ENCODE measurements around the gene ADD1. TPM values are rescaled to one million over a fixed set of nuclear protein-coding genes. Genes with fewer than 3 reads are reported as not detected.

Gene ADD1
- total RNA-seq, 1 donor from 2014 or later = 187 TPM

- Mint-ChIP-seq H3K9me3 (no peaks in the 10 kb centered on the region), H3K27ac (no peak overlapping the region), H3K27me3 (no peaks in the 10 kb centered on the region), H3K36me3 (ENCODE audit: low read depth) (peaks cover 16% of the 10 kb centered on the region), H3K4me3 (no peak overlapping the region), H3K4me1 (peaks cover 51% of the 10 kb centered on the region)
- DNase-seq = no peak
- intact Hi-C loops (cut with micrococcal nuclease) = no loop called here
These were observed 17.0 kb downstream of the ADD1 start for GRCh38 chr4:2860391-2861348.

GRCh38 chr4:2861631-2862436 is 18.2 kb downstream of the ADD1 start:
- Mint-ChIP-seq H3K27ac (no peak overlapping the region), H3K36me3 (ENCODE audit: low read depth) (peaks cover 12% of the 10 kb centered on the region), H3K4me1 (peaks cover 48% of the 10 kb centered on the region), H3K27me3 (no peaks in the 10 kb centered on the region), H3K9me3 (no peaks in the 10 kb centered on the region), H3K4me3 (no peak overlapping the region)
- DNase-seq = no peak
- intact Hi-C loops (cut with micrococcal nuclease) = no loop called here

DNA sequence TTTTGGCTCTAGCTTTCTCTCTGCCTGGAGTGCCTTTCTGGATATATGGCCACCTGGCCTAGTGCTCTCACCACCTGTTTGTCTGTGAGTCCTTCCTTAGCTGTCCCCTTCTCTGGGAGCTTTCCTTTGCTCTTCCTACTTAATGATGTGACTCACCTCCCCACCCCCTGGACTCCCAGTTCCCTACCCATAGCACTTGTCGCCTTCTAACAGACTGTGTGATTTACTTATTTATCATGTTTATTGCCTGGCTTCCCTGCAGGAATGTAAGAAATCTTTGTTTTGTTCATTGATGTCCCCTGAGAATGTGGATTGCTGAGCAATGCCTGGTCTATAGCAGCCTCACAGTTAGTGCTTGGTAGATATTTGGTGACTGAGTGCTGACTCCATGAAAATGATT is 18.9 kb downstream of the ADD1 start:
- H3K27me3 Mint-ChIP-seq = no peaks in the 10 kb centered on the region
- no peak overlapping the region for H3K4me3 Mint-ChIP-seq
- no peaks in the 10 kb centered on the region for H3K9me3 Mint-ChIP-seq
- no peak for DNase-seq
- H3K4me1 Mint-ChIP-seq = peaks cover 48% of the 10 kb centered on the region
- peaks cover 11% of the 10 kb centered on the region for H3K36me3 Mint-ChIP-seq (ENCODE audit: low read depth)
- intact Hi-C loops (cut with micrococcal nuclease) = no loop called here
- H3K27ac Mint-ChIP-seq = no peak overlapping the region

DNA sequence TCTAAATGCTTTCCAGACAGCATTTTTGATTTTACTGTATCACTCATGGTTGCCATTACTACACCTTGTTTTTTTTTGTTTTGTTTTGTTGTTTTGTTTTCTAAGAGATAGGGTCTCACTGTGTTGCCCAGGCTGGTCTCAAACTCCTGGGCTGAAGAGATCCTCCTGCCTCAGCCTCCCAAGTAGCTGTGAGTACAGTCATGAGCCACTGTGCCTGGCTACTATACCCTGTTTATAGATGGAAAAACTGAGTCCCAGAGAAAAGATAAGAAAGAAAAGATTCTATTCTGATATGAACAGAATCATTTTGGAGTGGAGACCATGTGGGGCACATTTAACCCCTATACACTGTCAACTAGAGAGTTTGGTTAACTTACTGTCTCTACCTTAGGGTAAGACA is 20.0 kb downstream of the ADD1 start:
- intact Hi-C loops (cut with micrococcal nuclease) = no loop called here
- peak overlapping the region; percentile 44 for H3K27ac Mint-ChIP-seq
- H3K27me3 Mint-ChIP-seq = no peaks in the 10 kb centered on the region
- no peak overlapping the region for H3K4me3 Mint-ChIP-seq
- no peak for DNase-seq
- peaks cover 11% of the 10 kb centered on the region for H3K36me3 Mint-ChIP-seq (ENCODE audit: low read depth)
- H3K4me1 Mint-ChIP-seq = peaks cover 42% of the 10 kb centered on the region
- no peaks in the 10 kb centered on the region for H3K9me3 Mint-ChIP-seq

DNA sequence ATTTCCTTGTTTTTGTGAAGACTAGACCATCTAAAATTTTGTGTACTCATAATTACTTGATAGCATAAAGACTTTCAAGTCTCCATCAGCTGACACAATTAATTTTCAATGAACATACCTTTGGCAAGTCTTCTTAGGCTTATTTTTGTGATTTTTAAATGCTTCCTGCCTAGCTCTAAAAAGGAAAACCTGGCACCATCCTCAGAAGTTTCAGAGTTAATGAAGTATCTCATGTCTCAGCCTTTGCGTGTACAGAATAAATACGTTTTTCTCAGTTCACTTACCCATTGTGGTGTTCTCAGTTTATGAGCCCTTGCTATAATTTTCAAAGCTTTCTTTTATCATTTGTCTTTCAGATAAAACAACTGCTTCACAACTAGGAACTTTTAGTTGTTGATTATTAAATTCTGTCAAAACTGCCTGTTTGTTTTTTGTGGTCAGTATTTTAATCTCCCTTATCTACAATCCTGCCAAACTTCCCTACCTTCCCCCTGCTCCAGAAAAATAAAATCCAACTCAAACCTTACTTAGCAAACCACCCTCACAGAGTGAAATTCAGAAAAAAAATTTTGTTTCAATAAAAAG is 21.6 kb downstream of the ADD1 start:
- Mint-ChIP-seq H3K4me3 (no peak overlapping the region), H3K9me3 (no peaks in the 10 kb centered on the region), H3K4me1 (peaks cover 37% of the 10 kb centered on the region), H3K27me3 (no peaks in the 10 kb centered on the region), H3K27ac (no peak overlapping the region), H3K36me3 (ENCODE audit: low read depth) (peaks cover 6% of the 10 kb centered on the region)
- DNase-seq = no peak
- intact Hi-C loops (cut with micrococcal nuclease) = no loop called here

- no peak overlapping the region for H3K27ac Mint-ChIP-seq
- no peak overlapping the region for H3K4me3 Mint-ChIP-seq
- peaks cover 36% of the 10 kb centered on the region for H3K4me1 Mint-ChIP-seq
- no peak for DNase-seq
- intact Hi-C loops (cut with micrococcal nuclease) = no loop called here
- no peaks in the 10 kb centered on the region for H3K27me3 Mint-ChIP-seq
- peaks cover 4% of the 10 kb centered on the region for H3K36me3 Mint-ChIP-seq (ENCODE audit: low read depth)
- no peaks in the 10 kb centered on the region for H3K9me3 Mint-ChIP-seq
These were observed 22.7 kb downstream of the ADD1 start for GRCh38 chr4:2866160-2866861.

GRCh38 chr4:2866891-2867290 is 23.2 kb downstream of the ADD1 start:
- Mint-ChIP-seq H3K36me3 (ENCODE audit: low read depth) (peaks cover 4% of the 10 kb centered on the region), H3K4me3 (no peak overlapping the region), H3K27ac (no peak overlapping the region), H3K27me3 (no peaks in the 10 kb centered on the region), H3K4me1 (peaks cover 38% of the 10 kb centered on the region), H3K9me3 (no peaks in the 10 kb centered on the region)
- intact Hi-C loops (cut with micrococcal nuclease) = no loop called here
- no peak for DNase-seq

GRCh38 chr4:2867758-2868491 is 24.3 kb downstream of the ADD1 start:
- no peak for DNase-seq
- peak overlapping the region; percentile 0 for H3K27ac Mint-ChIP-seq
- no peaks in the 10 kb centered on the region for H3K27me3 Mint-ChIP-seq
- peaks cover 34% of the 10 kb centered on the region for H3K4me1 Mint-ChIP-seq
- intact Hi-C loops (cut with micrococcal nuclease) = no loop called here
- H3K9me3 Mint-ChIP-seq = no peaks in the 10 kb centered on the region
- H3K4me3 Mint-ChIP-seq = no peak overlapping the region
- H3K36me3 Mint-ChIP-seq (ENCODE audit: low read depth) = peaks cover 4% of the 10 kb centered on the region

- Mint-ChIP-seq H3K27ac (no peak overlapping the region), H3K36me3 (ENCODE audit: low read depth) (peaks cover 4% of the 10 kb centered on the region), H3K27me3 (no peaks in the 10 kb centered on the region), H3K4me1 (peaks cover 30% of the 10 kb centered on the region), H3K9me3 (no peaks in the 10 kb centered on the region), H3K4me3 (no peak overlapping the region)
- no peak for DNase-seq
- intact Hi-C loops (cut with micrococcal nuclease) = no loop called here
These were observed 25.3 kb downstream of the ADD1 start for GRCh38 chr4:2868877-2869487.

DNA sequence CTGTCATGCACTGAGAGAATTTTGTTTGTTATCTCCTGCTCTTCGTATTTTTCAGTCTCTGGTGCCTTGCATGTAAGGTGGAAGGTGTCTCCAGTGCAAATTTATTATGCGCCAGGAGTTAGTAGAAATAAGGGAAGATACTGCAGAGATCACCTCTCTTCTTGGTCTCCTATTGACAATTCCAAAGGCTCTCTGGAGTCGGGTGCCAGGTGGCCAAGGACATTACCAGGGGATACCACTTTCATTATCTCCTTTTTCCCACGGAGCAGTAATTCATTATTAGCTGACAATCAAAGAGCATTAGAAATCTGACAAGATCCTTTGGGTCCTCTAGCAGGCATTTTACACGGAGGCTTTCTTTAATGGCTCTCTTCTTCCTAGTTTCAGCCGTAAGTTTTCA is 26.0 kb downstream of the ADD1 start:
- H3K36me3 Mint-ChIP-seq (ENCODE audit: low read depth) = peaks cover 4% of the 10 kb centered on the region
- no peaks in the 10 kb centered on the region for H3K9me3 Mint-ChIP-seq
- H3K4me3 Mint-ChIP-seq = no peak overlapping the region
- H3K27me3 Mint-ChIP-seq = no peaks in the 10 kb centered on the region
- DNase-seq = no peak
- intact Hi-C loops (cut with micrococcal nuclease) = no loop called here
- H3K27ac Mint-ChIP-seq = no peak overlapping the region
- peaks cover 30% of the 10 kb centered on the region for H3K4me1 Mint-ChIP-seq

- no peak for DNase-seq
- peaks cover 28% of the 10 kb centered on the region for H3K4me1 Mint-ChIP-seq
- H3K27me3 Mint-ChIP-seq = no peaks in the 10 kb centered on the region
- no peaks in the 10 kb centered on the region for H3K9me3 Mint-ChIP-seq
- no peak overlapping the region for H3K27ac Mint-ChIP-seq
- no peak overlapping the region for H3K4me3 Mint-ChIP-seq
- intact Hi-C loops (cut with micrococcal nuclease) = no loop called here
- H3K36me3 Mint-ChIP-seq (ENCODE audit: low read depth) = peaks cover 4% of the 10 kb centered on the region
These were observed 26.4 kb downstream of the ADD1 start for GRCh38 chr4:2870082-2870481.

DNA sequence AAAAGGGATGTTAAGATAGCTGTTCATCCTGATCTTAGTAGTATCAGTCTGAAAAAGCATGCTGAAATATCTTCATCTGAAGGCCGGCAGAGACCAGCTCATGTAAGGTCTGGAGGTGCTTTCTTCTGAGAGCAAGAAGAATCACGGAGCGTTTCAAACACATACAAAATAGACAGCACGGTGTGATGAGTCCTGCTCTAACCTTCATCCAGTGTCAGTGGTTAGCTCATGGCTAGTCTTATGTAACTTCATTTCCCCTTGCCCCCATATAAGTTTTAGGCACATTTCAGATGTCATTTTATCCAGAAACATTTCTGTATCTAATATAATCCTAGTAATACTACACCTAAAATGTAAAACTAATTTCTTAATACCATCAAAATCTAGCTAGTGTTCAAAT is 27.8 kb downstream of the ADD1 start:
- no peaks in the 10 kb centered on the region for H3K27me3 Mint-ChIP-seq
- H3K9me3 Mint-ChIP-seq = no peaks in the 10 kb centered on the region
- no peak overlapping the region for H3K27ac Mint-ChIP-seq
- peaks cover 9% of the 10 kb centered on the region for H3K36me3 Mint-ChIP-seq (ENCODE audit: low read depth)
- peaks cover 31% of the 10 kb centered on the region for H3K4me1 Mint-ChIP-seq
- intact Hi-C loops (cut with micrococcal nuclease) = no loop called here
- H3K4me3 Mint-ChIP-seq = no peak overlapping the region
- no peak for DNase-seq

- no peaks in the 10 kb centered on the region for H3K27me3 Mint-ChIP-seq
- no peak for DNase-seq
- no peak overlapping the region for H3K27ac Mint-ChIP-seq
- H3K36me3 Mint-ChIP-seq (ENCODE audit: low read depth) = peaks cover 10% of the 10 kb centered on the region
- no peak overlapping the region for H3K4me3 Mint-ChIP-seq
- H3K9me3 Mint-ChIP-seq = no peaks in the 10 kb centered on the region
- intact Hi-C loops (cut with micrococcal nuclease) = no loop called here
- peaks cover 29% of the 10 kb centered on the region for H3K4me1 Mint-ChIP-seq
These were observed 28.3 kb downstream of the ADD1 start for GRCh38 chr4:2871911-2872310.
